ENCODE measurements around the gene RNF227. TPM values are rescaled to one million over a fixed set of nuclear protein-coding genes. Genes with fewer than 3 reads are reported as not detected.

RNF227 gene
- total and polyA plus RNA-seq, 2 of the 8 experiments (the other 6 are each of a cell fraction or from before 2014, with no cell fraction given), result 0.63 to 1.7 TPM

- H2BK5ac ChIP-seq (ENCODE audit: low read depth, low read length), result no peak overlapping the region
- H3K36me3 ChIP-seq (ENCODE audit: control insufficient read depth in 2 of 4, insufficient read depth in 4 of 4, low read length in 3 of 4), result peaks cover 0 to 9% (median 2%) of the 10 kb centered on the region in 4 experiments; a peak in 2 of 8 replicates
- no peak overlapping the region for H3K56ac ChIP-seq (replicated peaks; ENCODE audit: insufficient read length, low read depth, low read length)
- no peaks in the 10 kb centered on the region for H3K27me3 ChIP-seq (replicated peaks in 1 of 4; ENCODE audit: control insufficient read depth in 3 of 4, extremely low read depth in 1 of 4, insufficient read depth in 3 of 4, low read length in 3 of 4)
- H3K4me2 ChIP-seq (ENCODE audit: insufficient read depth in 1 of 2, low read depth in 2 of 2, low read length in 2 of 2), result no peak overlapping the region
- no peak overlapping the region for H3K23ac ChIP-seq (ENCODE audit: insufficient read length)
- H3K18ac ChIP-seq (ENCODE audit: extremely low read depth, low read length), result no peak overlapping the region
- no peaks in the 10 kb centered on the region for H3K79me1 ChIP-seq (ENCODE audit: low read depth, low read length)
- H3K9ac ChIP-seq (replicated peaks in 1 of 4; ENCODE audit: extremely low read depth in 1 of 4, low read depth in 3 of 4, low read length in 3 of 4), result no peak overlapping the region
- peaks cover 6 to 13% (median 9%) of the 10 kb centered on the region in 4 experiments for H3K4me1 ChIP-seq (replicated peaks in 1 of 4; ENCODE audit: control insufficient read depth in 3 of 4, insufficient read depth in 4 of 4, low read length in 3 of 4)
- no peak overlapping the region for H3K4me3 ChIP-seq (ENCODE audit: extremely low read depth in 1 of 4, insufficient read depth in 2 of 4, low read depth in 3 of 4, low read length in 4 of 4)
- no peak overlapping the region for H3K14ac ChIP-seq (ENCODE audit: insufficient read length)
- no peaks in the 10 kb centered on the region; the same call in 1 of the 2 replicates for H3K23me2 ChIP-seq (ENCODE audit: low read depth, low read length)
- H4K20me1 ChIP-seq (replicated peaks in 1 of 2; ENCODE audit: control insufficient read depth in 1 of 2, insufficient read depth in 2 of 2, low read length in 2 of 2), result no peaks in the 10 kb centered on the region
- no peaks in the 10 kb centered on the region; a peak in 1 of 4 replicates for H3K9me3 ChIP-seq (ENCODE audit: insufficient read depth in 2 of 2, low read depth in 1 of 2, low read length in 1 of 2)
- no peak overlapping the region for H2AFZ ChIP-seq (ENCODE audit: low read length)
- H4K5ac ChIP-seq (ENCODE audit: insufficient read length, low read depth, low read length), result no peak overlapping the region
- H2BK120ac ChIP-seq (replicated peaks; ENCODE audit: low read depth, low read length), result no peak overlapping the region
- no peak overlapping the region for H3K27ac ChIP-seq (ENCODE audit: low read depth, low read length)
- no peak overlapping the region; the same call in 1 of the 2 replicates for H4K8ac ChIP-seq (ENCODE audit: extremely low read depth, insufficient read depth, low read length)
- DNase-seq (ENCODE audit: low read depth in 1 of 2, low spot score in 2 of 2) (no peak), FAIRE-seq (no peak)
- POLR2A ChIA-PET (ENCODE audit: partially characterized antibody), result no interaction called here
- H3K4ac ChIP-seq (replicated peaks; ENCODE audit: insufficient read length, low read depth, low read length), result no peak overlapping the region
- no peaks in the 10 kb centered on the region for H3K79me2 ChIP-seq (ENCODE audit: control insufficient read depth in 1 of 2, insufficient read depth in 2 of 2, low read length in 2 of 2)
- no peak overlapping the region for H2BK12ac ChIP-seq (ENCODE audit: low read depth, low read length)
- WGBS, 2 experiments (ENCODE audit: extremely low coverage in 1 of 2, insufficient coverage in 1 of 2, insufficient read length in 1 of 2, insufficient replicate concordance in 2 of 2, low coverage in 1 of 2, low lambda C conversion rate in 2 of 2, missing lambda C conversion rate in 1 of 2), result 79% methylated on average over 10 of the region's 15 CpGs; no CpG with 5 or more reads in 1 of the 2 experiments
- no peak overlapping the region for H2BK15ac ChIP-seq (ENCODE audit: low read length)
- H2BK20ac ChIP-seq (ENCODE audit: low read length), result no peak overlapping the region
- H2AK5ac ChIP-seq (ENCODE audit: low read depth, low read length), result no peak overlapping the region
- TF ChIP-seq POLR2AphosphoS5 (IDR thresholded peaks at IDR 0.05; ENCODE audit: low read depth, low read length) (no peak), SIX5 (IDR thresholded peaks at IDR 0.05; ENCODE audit: low read depth, low read length) (no peak), NANOG (IDR thresholded peaks at IDR 0.05; ENCODE audit: insufficient read depth, low read depth, low read length, poor library complexity, severe bottlenecking) (no peak), SAP30 (IDR thresholded peaks at IDR 0.05; ENCODE audit: insufficient read depth, insufficient replicate concordance, low read length) (no peak)
- CTCF ChIA-PET (ENCODE audit: partially characterized antibody), result no interaction called here
- H4K91ac ChIP-seq (replicated peaks; ENCODE audit: insufficient read length, low read length), result no peak overlapping the region
These were observed 22.8 kb downstream of the RNF227 start for GRCh38 chr17:7893187-7893880.

Measured in H1 (cell line).